HL-60 (cell line): ENCODE data around the gene CMYA5.

Experiments
- GABPA ChIP-seq: IDR thresholded peaks from 2 replicates; pipeline ENCODE4 v1.6.1; 2012; ENCODE audit warnings: low read depth
- SPI1 ChIP-seq: IDR thresholded peaks from 2 replicates; pipeline ENCODE4 v1.6.1; 2012; ENCODE audit warnings: low read depth, mild to moderate bottlenecking, borderline replicate concordance
- TF ChIP-seq, protein P1 (sequence below): IDR thresholded peaks from one replicate; pipeline ENCODE4 v1.5.1; 2011; ENCODE audit warnings: low read length, control low read depth, inconsistent platforms; ENCODE audit not compliant: insufficient read depth
- TF ChIP-seq, protein P2 (sequence below): IDR thresholded peaks from 2 replicates; pipeline ENCODE4 v1.6.1; 2012; ENCODE audit warnings: low read depth; ENCODE audit not compliant: insufficient replicate concordance

DNA sequence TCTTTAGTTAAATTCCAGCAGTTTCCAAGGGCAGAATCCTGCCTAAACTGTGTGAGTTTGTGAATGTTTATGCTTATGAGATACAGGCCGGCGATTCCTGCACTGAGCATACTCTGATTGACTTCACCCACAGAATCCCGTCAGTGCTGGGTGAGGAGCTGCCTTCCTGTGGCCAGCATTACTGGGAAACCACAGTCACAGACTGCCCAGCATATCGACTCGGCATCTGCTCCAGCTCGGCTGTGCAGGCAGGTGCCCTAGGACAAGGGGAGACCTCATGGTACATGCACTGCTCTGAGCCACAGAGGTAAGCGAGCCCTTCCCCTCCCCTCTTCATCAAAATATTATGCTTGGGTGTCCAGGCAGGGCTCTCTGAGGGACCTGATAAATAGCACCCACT, 103.7 kb downstream of the CMYA5 start:
- TF ChIP-seq, protein P1, sequence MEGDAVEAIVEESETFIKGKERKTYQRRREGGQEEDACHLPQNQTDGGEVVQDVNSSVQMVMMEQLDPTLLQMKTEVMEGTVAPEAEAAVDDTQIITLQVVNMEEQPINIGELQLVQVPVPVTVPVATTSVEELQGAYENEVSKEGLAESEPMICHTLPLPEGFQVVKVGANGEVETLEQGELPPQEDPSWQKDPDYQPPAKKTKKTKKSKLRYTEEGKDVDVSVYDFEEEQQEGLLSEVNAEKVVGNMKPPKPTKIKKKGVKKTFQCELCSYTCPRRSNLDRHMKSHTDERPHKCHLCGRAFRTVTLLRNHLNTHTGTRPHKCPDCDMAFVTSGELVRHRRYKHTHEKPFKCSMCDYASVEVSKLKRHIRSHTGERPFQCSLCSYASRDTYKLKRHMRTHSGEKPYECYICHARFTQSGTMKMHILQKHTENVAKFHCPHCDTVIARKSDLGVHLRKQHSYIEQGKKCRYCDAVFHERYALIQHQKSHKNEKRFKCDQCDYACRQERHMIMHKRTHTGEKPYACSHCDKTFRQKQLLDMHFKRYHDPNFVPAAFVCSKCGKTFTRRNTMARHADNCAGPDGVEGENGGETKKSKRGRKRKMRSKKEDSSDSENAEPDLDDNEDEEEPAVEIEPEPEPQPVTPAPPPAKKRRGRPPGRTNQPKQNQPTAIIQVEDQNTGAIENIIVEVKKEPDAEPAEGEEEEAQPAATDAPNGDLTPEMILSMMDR, result no peak
- TF ChIP-seq SPI1, result no peak
- TF ChIP-seq, protein P2, sequence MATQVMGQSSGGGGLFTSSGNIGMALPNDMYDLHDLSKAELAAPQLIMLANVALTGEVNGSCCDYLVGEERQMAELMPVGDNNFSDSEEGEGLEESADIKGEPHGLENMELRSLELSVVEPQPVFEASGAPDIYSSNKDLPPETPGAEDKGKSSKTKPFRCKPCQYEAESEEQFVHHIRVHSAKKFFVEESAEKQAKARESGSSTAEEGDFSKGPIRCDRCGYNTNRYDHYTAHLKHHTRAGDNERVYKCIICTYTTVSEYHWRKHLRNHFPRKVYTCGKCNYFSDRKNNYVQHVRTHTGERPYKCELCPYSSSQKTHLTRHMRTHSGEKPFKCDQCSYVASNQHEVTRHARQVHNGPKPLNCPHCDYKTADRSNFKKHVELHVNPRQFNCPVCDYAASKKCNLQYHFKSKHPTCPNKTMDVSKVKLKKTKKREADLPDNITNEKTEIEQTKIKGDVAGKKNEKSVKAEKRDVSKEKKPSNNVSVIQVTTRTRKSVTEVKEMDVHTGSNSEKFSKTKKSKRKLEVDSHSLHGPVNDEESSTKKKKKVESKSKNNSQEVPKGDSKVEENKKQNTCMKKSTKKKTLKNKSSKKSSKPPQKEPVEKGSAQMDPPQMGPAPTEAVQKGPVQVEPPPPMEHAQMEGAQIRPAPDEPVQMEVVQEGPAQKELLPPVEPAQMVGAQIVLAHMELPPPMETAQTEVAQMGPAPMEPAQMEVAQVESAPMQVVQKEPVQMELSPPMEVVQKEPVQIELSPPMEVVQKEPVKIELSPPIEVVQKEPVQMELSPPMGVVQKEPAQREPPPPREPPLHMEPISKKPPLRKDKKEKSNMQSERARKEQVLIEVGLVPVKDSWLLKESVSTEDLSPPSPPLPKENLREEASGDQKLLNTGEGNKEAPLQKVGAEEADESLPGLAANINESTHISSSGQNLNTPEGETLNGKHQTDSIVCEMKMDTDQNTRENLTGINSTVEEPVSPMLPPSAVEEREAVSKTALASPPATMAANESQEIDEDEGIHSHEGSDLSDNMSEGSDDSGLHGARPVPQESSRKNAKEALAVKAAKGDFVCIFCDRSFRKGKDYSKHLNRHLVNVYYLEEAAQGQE, result no peak
- no peak for TF ChIP-seq GABPA
